ENCODE results near the gene DNAJC17.

Gene DNAJC17

GRCh38 chr15:40828447-40829036 lies 21.3 kb upstream of the DNAJC17 start, which contains the start of gene PPP1R14D:
Gene PPP1R14D (minus strand): TSS chr15:40828708. CDS start chr15:40828641, 67 bp downstream.
- no peak for DNase-seq

- DNase-seq, result no peak
Observed at GRCh38 chr15:40826423-40827075, 19.3 kb upstream of the DNAJC17 start.

- no peak for DNase-seq
Observed at GRCh38 chr15:40825661-40826422, 18.6 kb upstream of the DNAJC17 start.

GRCh38 chr15:40823572-40824343 lies 16.5 kb upstream of the DNAJC17 start:
- no peak for DNase-seq

GRCh38 chr15:40821195-40821594 lies 13.9 kb upstream of the DNAJC17 start:
- DNase-seq, result no peak

- no peak for DNase-seq
Observed at GRCh38 chr15:40819048-40819447, 11.8 kb upstream of the DNAJC17 start.

- DNase-seq, result no peak
Observed at GRCh38 chr15:40815042-40815698, 7.9 kb upstream of the DNAJC17 start.

- no peak for DNase-seq
Observed at GRCh38 chr15:40812721-40813425, 5.6 kb upstream of the DNAJC17 start.

- no peak for DNase-seq
Observed at GRCh38 chr15:40808861-40809450, 1.7 kb upstream of the DNAJC17 start.

- DNase-seq, result no peak
Observed at GRCh38 chr15:40807888-40808461, 702 bp upstream of the DNAJC17 start.

GRCh38 chr15:40806672-40807027 lies 623 bp downstream of the DNAJC17 start:
- no peak for DNase-seq

- no peak for DNase-seq
Observed at GRCh38 chr15:40803688-40804087, 3.6 kb downstream of the DNAJC17 start.

GRCh38 chr15:40803076-40803475 lies 4.2 kb downstream of the DNAJC17 start:
- DNase-seq, result no peak

- no peak for DNase-seq
Observed at GRCh38 chr15:40799523-40799922, 7.8 kb downstream of the DNAJC17 start.

- DNase-seq, result no peak
Observed at GRCh38 chr15:40796512-40796911, 10.8 kb downstream of the DNAJC17 start.

- no peak for DNase-seq
Observed at GRCh38 chr15:40796041-40796440, 11.2 kb downstream of the DNAJC17 start.

GRCh38 chr15:40793216-40793989 lies 13.9 kb downstream of the DNAJC17 start:
- DNase-seq, result no peak

- DNase-seq, result no peak
Observed at GRCh38 chr15:40792394-40792793, 14.9 kb downstream of the DNAJC17 start.

- no peak for DNase-seq
Observed at GRCh38 chr15:40790718-40791117, 16.6 kb downstream of the DNAJC17 start.

- DNase-seq, result no peak
Observed at GRCh38 chr15:40789999-40790398, 17.3 kb downstream of the DNAJC17 start.

Measured in retina (tissue), 1 donor.